PFSK-1 (cell line): ENCODE measurements around the gene DNAH12.

Source experiments
- FOXP2 ChIP-seq: optimal IDR thresholded peaks from 2 replicates; pipeline ENCODE3; 2011; ENCODE audit warnings: borderline replicate concordance, control low read depth, inconsistent platforms; ENCODE audit not compliant: insufficient read depth; ENCODE audit errors: extremely low read length, extremely low read depth
- POLR2AphosphoS5 ChIP-seq: IDR thresholded peaks from 2 replicates; pipeline ENCODE4 v1.6.1; 2012; ENCODE audit warnings: low read depth, mild to moderate bottlenecking, control low read depth, low read length, moderate library complexity
- REST ChIP-seq, 2 experiments: IDR thresholded peaks; 2 replicates each; pipeline versions ENCODE4 v1.6.1 to v1.8.0; 2011 to 2012; ENCODE audit warnings: low read depth in 2 of 2, low read length in 2 of 2, control low read depth in 1 of 2, inconsistent platforms in 1 of 2, mild to moderate bottlenecking in 1 of 2, moderate library complexity in 1 of 2; ENCODE audit not compliant: insufficient read depth in 1 of 2
- SIN3A ChIP-seq: IDR thresholded peaks from 2 replicates; pipeline ENCODE4 v1.6.1; 2012; ENCODE audit warnings: mild to moderate bottlenecking, low read length, moderate library complexity, borderline replicate concordance; ENCODE audit not compliant: insufficient read depth
- TAF1 ChIP-seq: IDR thresholded peaks from 2 replicates; pipeline ENCODE4 v1.6.1; 2012; ENCODE audit warnings: low read length, control low read depth, borderline replicate concordance; ENCODE audit not compliant: insufficient read depth

The DNAH12 gene

GRCh38 chr3:57423335-57423734 lies 120.8 kb downstream of the DNAH12 start:
- TF ChIP-seq FOXP2: no peak
- no peak for TF ChIP-seq SIN3A
- TF ChIP-seq POLR2AphosphoS5: no peak
- TF ChIP-seq TAF1: no peak
- TF ChIP-seq REST (IDR thresholded peaks at IDR 0.05; ENCODE audit: insufficient read depth in 1 of 2, low read depth in 2 of 2, low read length in 2 of 2): no peak

- TF ChIP-seq REST (IDR thresholded peaks at IDR 0.05; ENCODE audit: insufficient read depth in 1 of 2, low read depth in 2 of 2, low read length in 2 of 2) (no peak), SIN3A (no peak), TAF1 (no peak), POLR2AphosphoS5 (no peak), FOXP2 (no peak)
These were observed 122.8 kb downstream of the DNAH12 start for GRCh38 chr3:57421336-57421735.

GRCh38 chr3:57420001-57420400 lies 124.1 kb downstream of the DNAH12 start:
- no peak for TF ChIP-seq SIN3A
- no peak for TF ChIP-seq REST (IDR thresholded peaks at IDR 0.05; ENCODE audit: insufficient read depth in 1 of 2, low read depth in 2 of 2, low read length in 2 of 2)
- no peak for TF ChIP-seq TAF1
- no peak for TF ChIP-seq FOXP2
- TF ChIP-seq POLR2AphosphoS5: no peak

- TF ChIP-seq TAF1: no peak
- no peak for TF ChIP-seq POLR2AphosphoS5
- TF ChIP-seq SIN3A: no peak
- TF ChIP-seq REST (IDR thresholded peaks at IDR 0.05; ENCODE audit: insufficient read depth in 1 of 2, low read depth in 2 of 2, low read length in 2 of 2): no peak
- TF ChIP-seq FOXP2: no peak
These were observed 132.4 kb downstream of the DNAH12 start for GRCh38 chr3:57411715-57412114.

- no peak for TF ChIP-seq POLR2AphosphoS5
- no peak for TF ChIP-seq TAF1
- no peak for TF ChIP-seq SIN3A
- no peak for TF ChIP-seq FOXP2
- no peak for TF ChIP-seq REST (IDR thresholded peaks at IDR 0.05; ENCODE audit: insufficient read depth in 1 of 2, low read depth in 2 of 2, low read length in 2 of 2)
These were observed 134.7 kb downstream of the DNAH12 start for GRCh38 chr3:57409471-57409870.
